ENCODE measurements around the gene RNASE11.

GRCh38 chr14:20539906-20540305, 47.9 kb downstream of the RNASE11 start:
- TF ChIP-seq, protein P1, sequence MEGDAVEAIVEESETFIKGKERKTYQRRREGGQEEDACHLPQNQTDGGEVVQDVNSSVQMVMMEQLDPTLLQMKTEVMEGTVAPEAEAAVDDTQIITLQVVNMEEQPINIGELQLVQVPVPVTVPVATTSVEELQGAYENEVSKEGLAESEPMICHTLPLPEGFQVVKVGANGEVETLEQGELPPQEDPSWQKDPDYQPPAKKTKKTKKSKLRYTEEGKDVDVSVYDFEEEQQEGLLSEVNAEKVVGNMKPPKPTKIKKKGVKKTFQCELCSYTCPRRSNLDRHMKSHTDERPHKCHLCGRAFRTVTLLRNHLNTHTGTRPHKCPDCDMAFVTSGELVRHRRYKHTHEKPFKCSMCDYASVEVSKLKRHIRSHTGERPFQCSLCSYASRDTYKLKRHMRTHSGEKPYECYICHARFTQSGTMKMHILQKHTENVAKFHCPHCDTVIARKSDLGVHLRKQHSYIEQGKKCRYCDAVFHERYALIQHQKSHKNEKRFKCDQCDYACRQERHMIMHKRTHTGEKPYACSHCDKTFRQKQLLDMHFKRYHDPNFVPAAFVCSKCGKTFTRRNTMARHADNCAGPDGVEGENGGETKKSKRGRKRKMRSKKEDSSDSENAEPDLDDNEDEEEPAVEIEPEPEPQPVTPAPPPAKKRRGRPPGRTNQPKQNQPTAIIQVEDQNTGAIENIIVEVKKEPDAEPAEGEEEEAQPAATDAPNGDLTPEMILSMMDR (IDR thresholded peaks at IDR 0.05) = no peak
- TF ChIP-seq POLR2A (IDR thresholded peaks at IDR 0.05) = no peak
